AG04450 (cell line): Measurements from ENCODE around the gene GPRC5B. TPM values are rescaled to one million over a fixed set of nuclear protein-coding genes. Genes with fewer than 3 reads are reported as not detected.

ENCODE experiments used
- CTCF ChIA-PET: fragments of 300-600, 350-600 bp; formaldehyde crosslinking; extraction: SDS; loops from one replicate; lab custom pipeline; 2022; ENCODE audit warnings: antibody characterized with exemption, inconsistent platforms; lab: Charles Lee
- POLR2A ChIA-PET: fragments of 350-600 bp; formaldehyde crosslinking; extraction: SDS; loops from one replicate; lab custom pipeline; 2021; ENCODE audit warnings: antibody characterized with exemption, inconsistent platforms; lab: Yijun Ruan, JAX
- DNase-seq: peaks from one replicate; pipeline ENCODE4 v3.0.0-alpha.2; 2011; ENCODE audit warnings: low read depth, low spot score
- H3K27ac ChIP-seq: one replicate; pipeline ENCODE4 v1.5.1; 2012; ENCODE audit warnings: low read depth, low read length, control low read depth
- H3K27me3 ChIP-seq: one replicate; pipeline ENCODE4 v1.6.0; 2012; ENCODE audit warnings: low read length; ENCODE audit not compliant: control insufficient read depth, insufficient read depth
- H3K4me3 ChIP-seq: 2 replicates; pipeline ENCODE4 v1.5.1; 2011; ENCODE audit warnings: mild to moderate bottlenecking, low read depth, low read length, control low read depth
- H3K9me3 ChIP-seq: 2 replicates; pipeline ENCODE4 v1.5.1; 2012; ENCODE audit warnings: low read length; ENCODE audit not compliant: control insufficient read depth, insufficient read depth
- polyA plus RNA-seq: library from polyadenylated mRNA; depleted of rRNA; stranded (reverse); fragments of >200 nt; gene quantifications from 2 replicates; pipeline ENCODE4 v1.2.3, GENCODE V29; 2011
- TF ChIP-seq, protein P1 (sequence below): IDR thresholded peaks from 2 replicates; pipeline ENCODE4 v1.5.1; 2011; ENCODE audit warnings: low read depth, low read length, control low read depth, inconsistent platforms

The GPRC5B gene
- polyA plus RNA-seq, 1 experiment, result 30.6 TPM

GRCh38 chr16:19844945-19845641 is 39.6 kb downstream of the GPRC5B start:
- DNase-seq, result peak; percentile 78
- Histone ChIP-seq H3K27ac (peak overlapping the region; percentile 86), H3K4me3 (no peak overlapping the region), H3K9me3 (peaks cover 2% of the 10 kb centered on the region; the same call in 1 of the 2 replicates), H3K27me3 (no peaks in the 10 kb centered on the region)
- TF ChIP-seq, protein P1, sequence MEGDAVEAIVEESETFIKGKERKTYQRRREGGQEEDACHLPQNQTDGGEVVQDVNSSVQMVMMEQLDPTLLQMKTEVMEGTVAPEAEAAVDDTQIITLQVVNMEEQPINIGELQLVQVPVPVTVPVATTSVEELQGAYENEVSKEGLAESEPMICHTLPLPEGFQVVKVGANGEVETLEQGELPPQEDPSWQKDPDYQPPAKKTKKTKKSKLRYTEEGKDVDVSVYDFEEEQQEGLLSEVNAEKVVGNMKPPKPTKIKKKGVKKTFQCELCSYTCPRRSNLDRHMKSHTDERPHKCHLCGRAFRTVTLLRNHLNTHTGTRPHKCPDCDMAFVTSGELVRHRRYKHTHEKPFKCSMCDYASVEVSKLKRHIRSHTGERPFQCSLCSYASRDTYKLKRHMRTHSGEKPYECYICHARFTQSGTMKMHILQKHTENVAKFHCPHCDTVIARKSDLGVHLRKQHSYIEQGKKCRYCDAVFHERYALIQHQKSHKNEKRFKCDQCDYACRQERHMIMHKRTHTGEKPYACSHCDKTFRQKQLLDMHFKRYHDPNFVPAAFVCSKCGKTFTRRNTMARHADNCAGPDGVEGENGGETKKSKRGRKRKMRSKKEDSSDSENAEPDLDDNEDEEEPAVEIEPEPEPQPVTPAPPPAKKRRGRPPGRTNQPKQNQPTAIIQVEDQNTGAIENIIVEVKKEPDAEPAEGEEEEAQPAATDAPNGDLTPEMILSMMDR, result no peak
- ChIA-PET CTCF (interaction anchor here (0.6 to 1.2 kb wide), 2 partner anchors 164 to 290 kb away, joined by 4 to 8 read pairs; partner anchors contain the start of gene VPS35L), POLR2A (interaction anchor here (1.0 to 2.5 kb wide), 4 partner anchors 14 to 39 kb away, joined by 3 to 13 read pairs (median 5); partner anchors contain the start of gene GPRC5B)

GRCh38 chr16:19843371-19843770 is 41.3 kb downstream of the GPRC5B start:
- TF ChIP-seq, protein P1, result no peak
- ChIA-PET CTCF (interaction anchor here (0.6 kb wide), 1 partner anchor 284 kb away, joined by 4 read pairs; no protein-coding TSS in a partner anchor), POLR2A (no interaction called here)
- DNase-seq, result no peak
- Histone ChIP-seq H3K27me3 (no peaks in the 10 kb centered on the region), H3K4me3 (no peak overlapping the region), H3K27ac (no peak overlapping the region), H3K9me3 (peaks cover 2% of the 10 kb centered on the region; the same call in 1 of the 2 replicates)

- no peak for DNase-seq
- H3K9me3 ChIP-seq, result peaks cover 2% of the 10 kb centered on the region; the same call in 1 of the 2 replicates
- TF ChIP-seq, protein P1, result no peak
- H3K27me3 ChIP-seq, result no peaks in the 10 kb centered on the region
- ChIA-PET POLR2A (no interaction called here), CTCF (interaction anchor here (0.7 kb wide), 1 partner anchor 35 kb away, joined by 3 read pairs; no protein-coding TSS in a partner anchor)
- H3K4me3 ChIP-seq, result no peak overlapping the region
- no peak overlapping the region for H3K27ac ChIP-seq
Measured at GRCh38 chr16:19842426-19843157, 42.1 kb downstream of the GPRC5B start.

GRCh38 chr16:19841184-19841583 is 43.5 kb downstream of the GPRC5B start:
- POLR2A ChIA-PET, result no interaction called here
- no peak for DNase-seq
- peaks cover 2% of the 10 kb centered on the region; the same call in 1 of the 2 replicates for H3K9me3 ChIP-seq
- no peaks in the 10 kb centered on the region for H3K27me3 ChIP-seq
- TF ChIP-seq, protein P1, result no peak
- no peak overlapping the region for H3K4me3 ChIP-seq
- CTCF ChIA-PET, result no interaction called here
- no peak overlapping the region for H3K27ac ChIP-seq
